Neural cell (in vitro differentiated cells): Measurements from ENCODE around the gene KIRREL3.

Experiments
- CTCF ChIP-seq: fragments of 450-650 bp; IDR thresholded peaks from 2 replicates; pipeline ENCODE4 v1.5.1; 2014; ENCODE audit warnings: antibody characterized with exemption, mild to moderate bottlenecking, moderate library complexity; ENCODE audit not compliant: poor library complexity, severe bottlenecking
- POLR2AphosphoS5 ChIP-seq: IDR thresholded peaks from 2 replicates; pipeline ENCODE4 v1.6.1; 2012
- TAF1 ChIP-seq: IDR thresholded peaks from 2 replicates; pipeline ENCODE4 v1.6.1; 2012; ENCODE audit warnings: low read depth

GRCh38 chr11:127037001-127037400, 36.4 kb upstream of the KIRREL3 start:
- TF ChIP-seq CTCF (no peak), TAF1 (no peak), POLR2AphosphoS5 (no peak)
